HL-60 (cell line): ENCODE measurements around the gene ID2.

Experiments used
- DNase-seq, 2 experiments: peaks; one replicate each; pipeline ENCODE4 v3.0.0-alpha.2; 2010 to 2020; ENCODE audit warnings: low read depth in 1 of 2, low spot score in 1 of 2
- H3K27ac ChIP-seq: fragments of 250-450 bp; sonication (Bioruptor Pico); replicated peaks from 2 replicates; pipeline ENCODE4 v1.5.1; 2020; ENCODE audit warnings: mild to moderate bottlenecking, moderate library complexity
- H3K27me3 ChIP-seq: fragments of 250-450 bp; sonication (Bioruptor Pico); 2 replicates; pipeline ENCODE4 v1.5.1; 2021; ENCODE audit warnings: mild to moderate bottlenecking, moderate library complexity; ENCODE audit not compliant: insufficient read depth, poor library complexity, severe bottlenecking
- H3K4me3 ChIP-seq: replicated peaks from 2 replicates; pipeline ENCODE4 v1.5.1; 2011; ENCODE audit warnings: mild to moderate bottlenecking, control low read depth, low read length; ENCODE audit not compliant: insufficient read depth
- CTCF ChIP-seq: IDR thresholded peaks from one replicate; pipeline ENCODE4 v1.5.1; 2011; ENCODE audit warnings: low read length, control low read depth, inconsistent platforms; ENCODE audit not compliant: insufficient read depth
- GABPA ChIP-seq: IDR thresholded peaks from 2 replicates; pipeline ENCODE4 v1.6.1; 2012; ENCODE audit warnings: low read depth
- POLR2AphosphoS5 ChIP-seq: IDR thresholded peaks from 2 replicates; pipeline ENCODE4 v1.6.1; 2012; ENCODE audit warnings: low read depth
- REST ChIP-seq: IDR thresholded peaks from 2 replicates; pipeline ENCODE4 v1.6.1; 2012; ENCODE audit warnings: low read depth; ENCODE audit not compliant: insufficient replicate concordance
- SPI1 ChIP-seq: IDR thresholded peaks from 2 replicates; pipeline ENCODE4 v1.6.1; 2012; ENCODE audit warnings: low read depth, mild to moderate bottlenecking, borderline replicate concordance

The ID2 gene

GRCh38 chr2:8659092-8659734 lies 22.6 kb upstream of the ID2 start:
- DNase-seq: peak in 1 of 2 experiments; percentile 38
- no peaks in the 10 kb centered on the region for H3K27me3 ChIP-seq
- TF ChIP-seq REST (no peak), SPI1 (no peak; the same call in 1 of the 2 replicates), POLR2AphosphoS5 (no peak), GABPA (no peak), CTCF (no peak)

GRCh38 chr2:8659735-8660492 lies 21.9 kb upstream of the ID2 start:
- TF ChIP-seq CTCF (no peak), SPI1 (no peak), POLR2AphosphoS5 (no peak), REST (no peak), GABPA (no peak)
- no peak overlapping the region for H3K4me3 ChIP-seq
- no peak for DNase-seq
- H3K27me3 ChIP-seq: no peaks in the 10 kb centered on the region
- H3K27ac ChIP-seq: no peak overlapping the region

More at GRCh38 chr2:8659092-8659734, 22.6 kb upstream of the ID2 start:
- Histone ChIP-seq H3K4me3 (no peak overlapping the region), H3K27ac (peak overlapping the region; percentile 28; the same call in 1 of the 2 replicates)

- no peaks in the 10 kb centered on the region for H3K27me3 ChIP-seq
- TF ChIP-seq CTCF (no peak), SPI1 (no peak), GABPA (no peak), POLR2AphosphoS5 (no peak), REST (no peak)
- no peak overlapping the region for H3K27ac ChIP-seq
- DNase-seq: no peak
- no peak overlapping the region for H3K4me3 ChIP-seq
Measured at GRCh38 chr2:8661235-8661634, 20.6 kb upstream of the ID2 start.
